Measurements from ENCODE around the gene RRP8.

RRP8 gene

GRCh38 chr11:6617315-6617781 lies 13.9 kb upstream of the RRP8 start:
- DNase-seq (ENCODE audit: low read depth in 3 of 3): no peak

DNA sequence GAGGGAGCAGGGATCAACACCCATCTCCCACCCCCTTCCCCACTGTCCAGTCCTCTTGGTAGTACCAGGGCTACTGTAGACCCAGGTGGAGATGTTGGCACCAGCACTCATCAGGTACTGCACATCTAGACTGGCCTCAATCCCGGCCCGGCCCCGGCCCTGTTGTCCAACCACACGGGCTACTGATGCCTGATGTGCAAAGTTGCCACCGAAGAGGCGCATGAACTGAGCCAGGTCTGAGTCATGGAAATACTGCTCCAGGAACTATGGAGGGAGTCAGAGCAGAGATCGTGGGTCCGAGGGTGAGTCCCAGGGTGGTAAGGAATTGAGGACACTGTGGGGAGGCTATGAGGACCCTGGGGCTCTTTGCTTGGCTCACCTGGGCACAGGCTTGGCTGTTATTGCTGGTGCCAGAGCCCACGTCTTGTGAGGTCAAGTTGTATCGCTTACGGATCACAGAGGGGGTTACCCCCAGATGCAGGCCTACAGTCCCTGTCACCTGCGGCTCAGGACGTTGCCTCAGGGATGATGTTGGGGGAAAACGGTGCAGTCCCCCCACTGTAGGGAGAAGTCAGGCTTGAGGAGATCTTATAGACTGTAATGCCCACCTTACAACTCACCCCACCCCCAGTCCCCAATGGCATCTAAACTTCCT lies 13.3 kb upstream of the RRP8 start:
- DNase-seq (ENCODE audit: low read depth in 3 of 3): no peak

- no peak for DNase-seq (ENCODE audit: low read depth in 3 of 3)
These were observed 12.6 kb upstream of the RRP8 start for GRCh38 chr11:6615882-6616585.

DNA sequence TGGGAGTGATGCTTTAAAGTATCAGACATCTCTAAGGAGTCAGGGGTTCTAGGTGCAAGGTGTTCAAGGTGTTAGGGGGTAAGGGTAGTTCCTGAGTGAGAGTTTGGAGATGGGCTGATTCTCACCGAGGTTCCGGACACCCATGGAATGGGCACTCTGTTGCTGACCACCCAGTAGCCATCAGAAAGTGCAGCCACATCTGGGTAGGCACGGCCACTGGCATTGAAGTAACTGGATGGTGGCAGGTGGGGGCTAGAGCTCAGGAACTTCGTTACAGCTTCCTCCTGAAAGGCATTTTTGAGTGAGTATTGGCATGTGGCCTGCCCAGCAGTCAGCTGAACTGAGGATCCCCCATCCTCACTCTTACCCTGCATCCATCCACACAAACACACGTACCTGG lies 11.6 kb upstream of the RRP8 start:
- no peak for DNase-seq (ENCODE audit: low read depth in 3 of 3)

- DNase-seq (ENCODE audit: low read depth in 3 of 3): no peak
These were observed 11.0 kb upstream of the RRP8 start for GRCh38 chr11:6614446-6614845.

DNA sequence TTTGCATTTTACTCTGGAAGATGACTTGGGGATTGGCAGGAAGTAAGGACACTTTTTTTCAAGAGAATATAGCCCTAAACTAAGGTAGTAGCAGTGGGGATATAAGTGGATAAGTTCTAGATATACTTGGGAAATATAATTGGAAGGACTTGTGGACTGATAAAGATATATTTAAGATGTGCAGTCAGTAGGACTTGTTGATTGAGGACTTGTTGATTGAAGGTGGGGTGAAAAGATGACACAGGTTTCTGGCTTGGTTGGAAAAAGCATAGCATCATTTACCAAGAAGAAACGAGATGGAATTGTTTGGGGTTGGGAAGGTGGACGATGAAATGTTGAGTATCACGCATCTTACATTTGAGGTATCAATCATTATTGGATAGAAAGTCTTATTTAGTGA lies 10.1 kb upstream of the RRP8 start:
- DNase-seq (ENCODE audit: low read depth in 3 of 3): no peak

- peak; percentile 90 to 91 (median 91) for DNase-seq (ENCODE audit: low read depth in 3 of 3)
These were observed 9.0 kb upstream of the RRP8 start, which contains the start of gene TAF10 for GRCh38 chr11:6612213-6613041. TSS of gene TAF10 (minus strand) at chr11:6612216. CDS start at chr11:6612189, 27 bp downstream.

GRCh38 chr11:6611963-6612212 lies 8.5 kb upstream of the RRP8 start:
- DNase-seq (ENCODE audit: low read depth in 3 of 3): no peak

DNA sequence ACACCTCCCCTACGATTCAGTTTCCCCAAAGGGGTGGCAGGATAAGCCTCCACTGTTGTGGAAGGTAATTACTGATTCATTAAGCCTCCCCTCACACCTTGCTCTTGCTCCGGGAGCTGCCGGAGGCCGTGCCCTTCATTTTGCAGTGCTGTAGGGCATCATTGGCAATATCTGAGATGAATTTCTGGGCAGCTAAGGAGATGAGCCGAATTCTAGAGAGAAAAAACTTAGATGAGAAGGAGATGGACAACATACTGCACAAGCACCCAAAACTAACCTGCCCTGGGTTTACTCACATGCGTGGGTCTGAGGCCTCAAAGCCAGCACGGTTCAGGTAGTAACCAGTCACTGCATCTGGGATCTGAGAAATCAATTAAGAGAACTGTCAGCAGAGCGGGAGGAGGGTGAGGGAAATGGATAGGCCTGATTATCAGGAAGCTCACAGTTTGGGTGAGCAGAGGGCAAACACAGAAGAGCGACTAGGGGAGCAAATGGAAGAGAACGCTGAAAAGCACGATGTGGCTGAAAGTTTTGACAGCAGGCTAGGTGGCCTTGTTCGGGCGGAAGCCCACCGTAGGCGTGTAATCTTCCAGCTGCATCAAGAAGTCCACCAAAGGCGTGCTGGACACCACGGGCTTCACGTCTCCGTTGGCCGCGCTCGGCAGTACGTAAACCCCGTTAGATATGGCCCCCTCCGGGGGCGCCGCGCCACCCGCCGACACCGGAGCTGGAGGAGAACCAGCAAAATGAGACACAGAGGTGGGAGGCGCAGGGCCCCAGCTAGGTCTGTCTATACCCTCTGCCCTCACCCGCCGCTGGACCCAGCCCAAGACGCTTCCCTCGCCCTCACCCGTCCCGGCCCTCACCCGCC lies 7.9 kb upstream of the RRP8 start:
- no peak for DNase-seq (ENCODE audit: low read depth in 3 of 3)

GRCh38 chr11:6610591-6610990 lies 7.2 kb upstream of the RRP8 start:
- no peak for DNase-seq (ENCODE audit: low read depth in 3 of 3)

DNA sequence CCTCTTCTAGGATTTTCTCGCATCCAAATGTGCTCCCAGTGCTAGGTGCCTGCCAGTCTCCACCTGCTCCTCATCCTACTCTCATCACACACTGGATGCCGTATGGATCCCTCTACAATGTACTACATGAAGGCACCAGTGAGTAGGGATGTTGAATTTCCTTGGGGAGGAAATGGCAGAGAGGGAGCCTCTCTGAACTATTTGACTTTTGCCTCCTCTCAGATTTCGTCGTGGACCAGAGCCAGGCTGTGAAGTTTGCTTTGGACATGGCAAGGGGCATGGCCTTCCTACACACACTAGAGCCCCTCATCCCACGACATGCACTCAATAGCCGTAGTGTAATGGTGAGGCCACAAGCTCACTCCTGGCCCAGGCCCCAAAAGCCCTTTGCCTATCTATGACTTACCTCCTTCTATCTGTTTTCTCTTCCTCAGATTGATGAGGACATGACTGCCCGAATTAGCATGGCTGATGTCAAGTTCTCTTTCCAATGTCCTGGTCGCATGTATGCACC lies 6.1 kb upstream of the RRP8 start:
- no peak for DNase-seq (ENCODE audit: low read depth in 3 of 3)

GRCh38 chr11:6608726-6609501 lies 5.5 kb upstream of the RRP8 start:
- DNase-seq (ENCODE audit: low read depth in 3 of 3): no peak

DNA sequence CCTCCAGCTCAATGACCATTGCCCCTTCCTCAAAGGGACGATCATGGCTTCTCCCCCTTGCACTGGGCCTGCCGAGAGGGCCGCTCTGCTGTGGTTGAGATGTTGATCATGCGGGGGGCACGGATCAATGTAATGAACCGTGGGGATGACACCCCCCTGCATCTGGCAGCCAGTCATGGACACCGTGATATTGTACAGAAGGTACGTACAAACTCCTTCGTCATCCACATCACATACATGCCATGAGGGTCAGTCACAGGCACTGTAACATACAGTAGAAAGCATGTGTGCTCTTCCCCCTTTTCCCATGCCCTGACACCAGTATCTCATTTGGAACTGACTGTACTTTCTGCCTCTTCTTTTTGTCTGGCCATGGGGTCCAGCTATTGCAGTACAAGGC lies 4.6 kb upstream of the RRP8 start:
- no peak for DNase-seq (ENCODE audit: low read depth in 3 of 3)

DNA sequence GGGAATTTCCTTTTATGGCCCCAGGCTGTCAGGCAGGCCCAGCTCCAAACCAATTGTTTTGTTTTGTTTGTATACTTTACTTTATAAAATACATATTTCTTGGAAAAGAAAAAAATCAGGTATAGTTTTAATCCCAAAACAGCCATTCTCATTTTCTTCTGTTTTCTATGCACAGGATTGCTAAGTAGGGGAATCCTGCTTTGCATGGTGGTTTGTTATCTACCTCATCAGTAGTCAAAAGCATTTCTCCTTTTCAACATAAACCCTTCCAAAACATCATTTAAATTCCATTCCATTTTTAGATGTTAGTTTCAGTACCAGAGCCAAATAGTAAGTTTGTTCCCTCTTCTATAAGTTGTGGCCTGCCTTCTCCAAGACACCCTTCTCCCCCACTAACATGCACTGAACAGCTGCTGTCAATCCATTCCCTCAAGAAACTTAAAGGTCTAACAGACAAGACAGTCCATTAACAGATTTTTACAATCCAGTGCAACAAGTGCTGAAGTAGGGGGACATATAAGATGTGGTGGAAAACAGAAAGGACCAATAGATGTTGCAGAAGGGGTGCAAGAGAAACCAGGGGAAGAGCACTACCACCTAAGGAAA lies 3.9 kb upstream of the RRP8 start:
- DNase-seq (ENCODE audit: low read depth in 3 of 3): no peak

GRCh38 chr11:6606471-6607189 lies 3.2 kb upstream of the RRP8 start:
- no peak for DNase-seq (ENCODE audit: low read depth in 3 of 3)

GRCh38 chr11:6604790-6605189 lies 1.4 kb upstream of the RRP8 start:
- DNase-seq (ENCODE audit: low read depth in 3 of 3): no peak

GRCh38 chr11:6604081-6604626 lies 738 bp upstream of the RRP8 start:
- DNase-seq (ENCODE audit: low read depth in 3 of 3): peak in 1 of 3 experiments; percentile 38

GRCh38 chr11:6602096-6602940 lies 1.1 kb downstream of the RRP8 start:
- no peak for DNase-seq (ENCODE audit: low read depth in 3 of 3)
